Measurements from ENCODE around the gene CSKMT. TPM values are rescaled to one million over a fixed set of nuclear protein-coding genes. Genes with fewer than 3 reads are reported as not detected.

CSKMT gene
- total RNA-seq, 1 donor from 2014 or later, result 7.8 TPM

DNA sequence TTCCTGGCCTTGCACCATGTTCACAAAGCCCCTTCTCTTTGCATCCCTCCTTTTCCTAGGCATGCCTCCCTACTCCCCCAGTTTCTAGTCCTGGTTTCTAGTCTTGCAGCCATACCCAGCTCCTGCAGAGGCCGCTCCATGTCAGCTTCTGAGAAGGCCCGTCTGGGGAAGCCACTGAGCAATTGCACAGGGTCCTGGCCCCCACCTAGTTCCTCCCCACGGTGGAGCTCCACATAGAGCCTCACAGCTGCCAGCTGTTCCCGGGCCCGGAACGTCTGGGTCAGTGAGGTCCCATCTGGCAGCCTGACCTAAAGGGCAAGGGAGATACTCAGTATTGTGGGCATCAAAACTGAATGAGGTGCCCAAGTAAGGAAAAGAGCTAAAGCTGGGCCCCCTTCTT lies 11.6 kb downstream of the CSKMT start:
- Mint-ChIP-seq H3K27me3 (ENCODE audit: low read depth) (no peaks in the 10 kb centered on the region), H3K4me1 (ENCODE audit: low read depth) (peaks cover 46% of the 10 kb centered on the region), H3K4me3 (ENCODE audit: unreplicated experiment) (peak overlapping the region; percentile 47), H3K9me3 (ENCODE audit: low read depth) (no peaks in the 10 kb centered on the region), H3K36me3 (ENCODE audit: low read depth) (peaks cover 10% of the 10 kb centered on the region), H3K27ac (ENCODE audit: unreplicated experiment) (no peak overlapping the region)
- no peak for DNase-seq (ENCODE audit: low spot score)
- TF ChIP-seq CTCF (IDR thresholded peaks at IDR 0.05), result peak; percentile 21

- Mint-ChIP-seq H3K4me3 (ENCODE audit: unreplicated experiment) (peak overlapping the region; percentile 47), H3K36me3 (ENCODE audit: low read depth) (peaks cover 10% of the 10 kb centered on the region), H3K27ac (ENCODE audit: unreplicated experiment) (peak overlapping the region; percentile 52), H3K27me3 (ENCODE audit: low read depth) (no peaks in the 10 kb centered on the region), H3K9me3 (ENCODE audit: low read depth) (no peaks in the 10 kb centered on the region), H3K4me1 (ENCODE audit: low read depth) (peaks cover 44% of the 10 kb centered on the region)
- TF ChIP-seq CTCF (IDR thresholded peaks at IDR 0.05), result no peak
- no peak for DNase-seq (ENCODE audit: low spot score)
Measured at GRCh38 chr11:62677156-62677555, 12.0 kb downstream of the CSKMT start.

DNA sequence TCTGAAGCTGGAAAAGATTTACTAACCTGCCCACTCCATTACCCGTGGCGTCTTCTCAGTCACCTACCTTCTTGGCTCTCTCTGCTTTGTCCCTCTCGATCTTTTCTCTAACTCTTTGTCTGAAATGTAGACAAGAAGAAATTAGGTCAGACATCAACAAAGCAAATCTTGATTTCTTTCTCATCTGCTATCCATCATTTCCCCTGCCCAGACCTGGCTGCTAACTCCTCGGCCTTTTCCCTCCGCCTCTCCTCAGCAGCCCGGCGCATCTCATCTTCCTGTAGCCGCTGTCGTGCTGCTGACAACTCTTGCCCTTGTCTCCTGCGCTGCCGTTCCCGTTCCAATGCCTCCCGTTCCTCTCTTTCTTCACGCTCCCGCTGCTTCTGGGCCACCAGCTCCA lies 12.6 kb downstream of the CSKMT start:
- Mint-ChIP-seq H3K36me3 (ENCODE audit: low read depth) (peaks cover 10% of the 10 kb centered on the region), H3K4me3 (ENCODE audit: unreplicated experiment) (peak overlapping the region; percentile 84), H3K4me1 (ENCODE audit: low read depth) (peaks cover 38% of the 10 kb centered on the region), H3K27ac (ENCODE audit: unreplicated experiment) (peak overlapping the region; percentile 98), H3K9me3 (ENCODE audit: low read depth) (no peaks in the 10 kb centered on the region), H3K27me3 (ENCODE audit: low read depth) (no peaks in the 10 kb centered on the region)
- no peak for TF ChIP-seq CTCF (IDR thresholded peaks at IDR 0.05)
- no peak for DNase-seq (ENCODE audit: low spot score)

GRCh38 chr11:62678433-62678769 lies 13.3 kb downstream of the CSKMT start:
- H3K36me3 Mint-ChIP-seq (ENCODE audit: low read depth), result peaks cover 10% of the 10 kb centered on the region
- no peaks in the 10 kb centered on the region for H3K9me3 Mint-ChIP-seq (ENCODE audit: low read depth)
- H3K4me3 Mint-ChIP-seq (ENCODE audit: unreplicated experiment), result peak overlapping the region; percentile 84
- H3K4me1 Mint-ChIP-seq (ENCODE audit: low read depth), result peaks cover 35% of the 10 kb centered on the region
- peak overlapping the region; percentile 98 for H3K27ac Mint-ChIP-seq (ENCODE audit: unreplicated experiment)
- H3K27me3 Mint-ChIP-seq (ENCODE audit: low read depth), result no peaks in the 10 kb centered on the region
- no peak for DNase-seq (ENCODE audit: low spot score)
- no peak for TF ChIP-seq CTCF (IDR thresholded peaks at IDR 0.05)

GRCh38 chr11:62678770-62679696 lies 13.9 kb downstream of the CSKMT start, which contains the start of gene UBXN1:
UBXN1 (minus strand) TSS chr11:62679073; CDS start chr11:62678923, 150 bp downstream.
- peak; percentile 94 for DNase-seq (ENCODE audit: low spot score)
- TF ChIP-seq CTCF (IDR thresholded peaks at IDR 0.05), result no peak

More at GRCh38 chr11:62678770-62679696, 13.9 kb downstream of the CSKMT start, which contains the start of gene UBXN1:
- Mint-ChIP-seq H3K4me1 (ENCODE audit: low read depth) (peaks cover 35% of the 10 kb centered on the region), H3K27me3 (ENCODE audit: low read depth) (no peaks in the 10 kb centered on the region), H3K27ac (ENCODE audit: unreplicated experiment) (peak within 1 kb of the TSS; percentile 98), H3K36me3 (ENCODE audit: low read depth) (peaks cover 10% of the 10 kb centered on the region), H3K9me3 (ENCODE audit: low read depth) (no peaks in the 10 kb centered on the region), H3K4me3 (ENCODE audit: unreplicated experiment) (peak within 1 kb of the TSS; percentile 84)

Data from chondrocyte (in vitro differentiated cells).